Hematopoietic multipotent progenitor cell treated with erythropoietin and hydrocortisone succinate and interleukin-3 and kit ligand, for 17 days (in vitro differentiated cells): ENCODE results near the gene NOP16.

Experiments
- DNase-seq: peaks from one replicate; pipeline ENCODE4 v3.0.0-alpha.2; 2015; ENCODE audit warnings: low spot score

Gene NOP16

GRCh38 chr5:176388444-176389134 lies at the start of gene NOP16, which contains the start of gene HIGD2A:
Gene NOP16 (minus strand): TSS chr5:176388598. CDS start chr5:176388539, 59 bp downstream.
Gene HIGD2A (plus strand): TSS chr5:176388751. CDS start chr5:176388820, 69 bp downstream.
- peak; percentile 99 for DNase-seq

GRCh38 chr5:176436656-176437055 lies 48.3 kb upstream of the NOP16 start:
- no peak for DNase-seq

GRCh38 chr5:176432707-176433106 lies 44.3 kb upstream of the NOP16 start:
- no peak for DNase-seq

GRCh38 chr5:176429972-176430371 lies 41.6 kb upstream of the NOP16 start:
- no peak for DNase-seq

- DNase-seq: no peak
Observed at GRCh38 chr5:176427971-176428370, 39.6 kb upstream of the NOP16 start.

- no peak for DNase-seq
Observed at GRCh38 chr5:176426876-176427275, 38.5 kb upstream of the NOP16 start.

- no peak for DNase-seq
Observed at GRCh38 chr5:176425791-176426190, 37.4 kb upstream of the NOP16 start.

- no peak for DNase-seq
Observed at GRCh38 chr5:176425138-176425537, 36.7 kb upstream of the NOP16 start.

GRCh38 chr5:176424181-176424580 lies 35.8 kb upstream of the NOP16 start:
- no peak for DNase-seq

GRCh38 chr5:176420972-176421544 lies 32.7 kb upstream of the NOP16 start:
- DNase-seq: no peak

GRCh38 chr5:176420086-176420485 lies 31.7 kb upstream of the NOP16 start:
- DNase-seq: no peak

GRCh38 chr5:176418251-176418650 lies 29.9 kb upstream of the NOP16 start:
- DNase-seq: no peak

GRCh38 chr5:176416965-176417364 lies 28.6 kb upstream of the NOP16 start:
- DNase-seq: no peak

GRCh38 chr5:176415952-176416924 lies 27.8 kb upstream of the NOP16 start, which contains the start of gene CLTB:
Gene CLTB (minus strand): TSS chr5:176416539. CDS start chr5:176416363, 176 bp downstream.
- DNase-seq: peak; percentile 91

- DNase-seq: no peak
Observed at GRCh38 chr5:176415240-176415951, 27.0 kb upstream of the NOP16 start.

GRCh38 chr5:176414704-176415103 lies 26.3 kb upstream of the NOP16 start:
- no peak for DNase-seq

GRCh38 chr5:176413709-176414191 lies 25.4 kb upstream of the NOP16 start:
- no peak for DNase-seq

GRCh38 chr5:176413255-176413565 lies 24.8 kb upstream of the NOP16 start:
- no peak for DNase-seq

GRCh38 chr5:176412517-176413254 lies 24.3 kb upstream of the NOP16 start:
- DNase-seq: no peak

GRCh38 chr5:176410486-176411180 lies 22.2 kb upstream of the NOP16 start:
- DNase-seq: no peak

GRCh38 chr5:176409765-176410164 lies 21.4 kb upstream of the NOP16 start:
- DNase-seq: no peak
